H1 (cell line): Measurements from ENCODE around the gene RABGAP1. TPM values are rescaled to one million over a fixed set of nuclear protein-coding genes. Genes with fewer than 3 reads are reported as not detected.

Source experiments
- CTCF ChIA-PET: fragments of 300-600 bp; sonication (Branson Sonifier 250); formaldehyde crosslinking; loops from one replicate; lab custom pipeline; 2021; ENCODE audit not compliant: partially characterized antibody; lab: Charles Lee
- POLR2A ChIA-PET: fragments of 300-600 bp; sonication (Branson Sonifier 250); formaldehyde crosslinking; loops from one replicate; lab custom pipeline; 2021; ENCODE audit warnings: inconsistent platforms; ENCODE audit not compliant: partially characterized antibody; lab: Charles Lee
- DNase-seq, 2 experiments: peaks; one replicate each; pipeline versions ENCODE4 v3.0.0 to v3.0.0-alpha.2; 2010 to 2022; ENCODE audit warnings: low spot score in 2 of 2, low read depth in 1 of 2, mixed read lengths in 1 of 2
- FAIRE-seq: peaks from 2 replicates; lab custom pipeline; 2011; peaks lifted over from hg19 to GRCh38; lab: Jason Lieb, UNC
- H2AFZ ChIP-seq: 2 replicates; pipeline ENCODE4 v1.8.1; 2012; ENCODE audit warnings: low read length, inconsistent platforms
- H2AK5ac ChIP-seq: 2 replicates; pipeline ENCODE4 v1.6.1; 2013; ENCODE audit warnings: low read depth, low read length
- H2BK120ac ChIP-seq: replicated peaks from 2 replicates; pipeline ENCODE3; 2013; ENCODE audit warnings: low read depth, low read length, inconsistent platforms
- H2BK12ac ChIP-seq: 2 replicates; pipeline ENCODE4 v1.6.1; 2013; ENCODE audit warnings: low read depth, low read length
- H2BK15ac ChIP-seq: 2 replicates; pipeline ENCODE4 v1.6.1; 2013; ENCODE audit warnings: low read length
- H2BK20ac ChIP-seq: 2 replicates; pipeline ENCODE4 v1.6.1; 2013; ENCODE audit warnings: low read length
- H2BK5ac ChIP-seq: 2 replicates; pipeline ENCODE4 v1.6.1; 2013; ENCODE audit warnings: low read depth, low read length
- H3K14ac ChIP-seq: 2 replicates; pipeline ENCODE4 v1.6.1; 2013; ENCODE audit warnings: inconsistent platforms; ENCODE audit not compliant: insufficient read length
- H3K18ac ChIP-seq: 2 replicates; pipeline ENCODE4 v1.6.1; 2013; ENCODE audit warnings: low read length; ENCODE audit errors: extremely low read depth
- H3K23ac ChIP-seq: 2 replicates; pipeline ENCODE4 v1.6.1; 2013; ENCODE audit warnings: inconsistent platforms; ENCODE audit not compliant: insufficient read length
- H3K23me2 ChIP-seq: 2 replicates; pipeline ENCODE4 v1.6.1; 2013; ENCODE audit warnings: low read depth, low read length
- H3K27ac ChIP-seq: 2 replicates; pipeline ENCODE4 v1.6.1; 2011; ENCODE audit warnings: low read depth, low read length, inconsistent platforms
- H3K27me3 ChIP-seq, 4 experiments: replicated peaks in 1 of 4; 1 replicate in 1 of 4; 2 replicates in 3 of 4; pipeline versions ENCODE4 v1.6.1 to v1.8.1; 2011 to 2013; ENCODE audit warnings: low read length in 3 of 4, mild to moderate bottlenecking in 3 of 4, inconsistent platforms in 2 of 4, mixed read lengths in 2 of 4, moderate library complexity in 1 of 4; ENCODE audit not compliant: control insufficient read depth in 3 of 4, insufficient read depth in 3 of 4; ENCODE audit errors: extremely low read depth in 1 of 4
- H3K36me3 ChIP-seq, 4 experiments: 2 replicates each; pipeline versions ENCODE4 v1.6.1 to v1.8.1; 2011 to 2013; ENCODE audit warnings: mild to moderate bottlenecking in 4 of 4, low read length in 3 of 4, moderate library complexity in 2 of 4, control low read depth in 1 of 4, inconsistent platforms in 1 of 4; ENCODE audit not compliant: insufficient read depth in 4 of 4, control insufficient read depth in 2 of 4
- H3K4ac ChIP-seq: replicated peaks from 2 replicates; pipeline ENCODE3; 2013; ENCODE audit warnings: low read length, low read depth, mixed read lengths, inconsistent platforms; ENCODE audit not compliant: insufficient read length
- H3K4me1 ChIP-seq, 4 experiments: replicated peaks in 1 of 4; 1 replicate in 1 of 4; 2 replicates in 3 of 4; pipeline versions ENCODE4 v1.6.1 to v1.8.1; 2011 to 2013; ENCODE audit warnings: low read length in 3 of 4, inconsistent platforms in 2 of 4, mixed read lengths in 1 of 4; ENCODE audit not compliant: insufficient read depth in 4 of 4, control insufficient read depth in 3 of 4
- H3K4me2 ChIP-seq, 2 experiments: 2 replicates each; pipeline versions ENCODE4 v1.6.1 to v1.8.1; 2011 to 2013; ENCODE audit warnings: low read depth in 2 of 2, low read length in 2 of 2, control low read depth in 1 of 2, inconsistent platforms in 1 of 2, mild to moderate bottlenecking in 1 of 2; ENCODE audit not compliant: insufficient read depth in 1 of 2
- H3K4me3 ChIP-seq, 4 experiments: fragments of 200-600, 300-600 bp in 1 of 4; sonication (generic), shearing (Covaris generic), sonication (Bioruptor Twin) in 1 of 4; 2 replicates each; pipeline versions ENCODE4 v1.5.1 to v1.8.1; 2011 to 2016; ENCODE audit warnings: low read length in 4 of 4, low read depth in 3 of 4, control low read depth in 2 of 4, inconsistent platforms in 2 of 4, mild to moderate bottlenecking in 2 of 4, mixed read lengths in 1 of 4, moderate library complexity in 1 of 4; ENCODE audit not compliant: insufficient read depth in 2 of 4; ENCODE audit errors: extremely low read depth in 1 of 4
- H3K56ac ChIP-seq: replicated peaks from 2 replicates; pipeline ENCODE3; 2013; ENCODE audit warnings: low read depth, mild to moderate bottlenecking, mixed read lengths, low read length, inconsistent platforms; ENCODE audit not compliant: insufficient read length
- H3K79me1 ChIP-seq: 2 replicates; pipeline ENCODE4 v1.6.1; 2013; ENCODE audit warnings: low read depth, low read length, control low read depth
- H3K79me2 ChIP-seq, 2 experiments: 2 replicates each; pipeline versions ENCODE4 v1.6.1 to v1.8.1; 2012 to 2013; ENCODE audit warnings: low read length in 2 of 2, mild to moderate bottlenecking in 2 of 2, inconsistent platforms in 1 of 2; ENCODE audit not compliant: insufficient read depth in 2 of 2, control insufficient read depth in 1 of 2
- H3K9ac ChIP-seq, 4 experiments: replicated peaks in 1 of 4; 1 replicate in 1 of 4; 2 replicates in 3 of 4; pipeline versions ENCODE4 v1.6.1 to v1.8.1; 2011 to 2013; ENCODE audit warnings: low read depth in 3 of 4, low read length in 3 of 4, control low read depth in 2 of 4, mild to moderate bottlenecking in 2 of 4, moderate library complexity in 2 of 4, inconsistent platforms in 1 of 4; ENCODE audit errors: extremely low read depth in 1 of 4
- H3K9me3 ChIP-seq, 2 experiments: 2 replicates each; pipeline versions ENCODE4 v1.6.1 to v1.8.1; 2012 to 2013; ENCODE audit warnings: mild to moderate bottlenecking in 2 of 2, moderate library complexity in 2 of 2, control low read depth in 1 of 2, inconsistent platforms in 1 of 2, low read depth in 1 of 2, low read length in 1 of 2, mixed read lengths in 1 of 2; ENCODE audit not compliant: insufficient read depth in 2 of 2
- H4K20me1 ChIP-seq, 2 experiments: replicated peaks in 1 of 2; 2 replicates each; pipeline versions ENCODE3 to v1.8.1; 2011 to 2013; ENCODE audit warnings: inconsistent platforms in 2 of 2, low read length in 2 of 2, mild to moderate bottlenecking in 1 of 2; ENCODE audit not compliant: insufficient read depth in 2 of 2, control insufficient read depth in 1 of 2
- H4K5ac ChIP-seq: 2 replicates; pipeline ENCODE4 v1.6.1; 2013; ENCODE audit warnings: low read length, low read depth, mixed read lengths, inconsistent platforms; ENCODE audit not compliant: insufficient read length
- H4K8ac ChIP-seq: 2 replicates; pipeline ENCODE4 v1.8.0; 2013; ENCODE audit warnings: mild to moderate bottlenecking, moderate library complexity, low read length, inconsistent platforms; ENCODE audit not compliant: insufficient read depth; ENCODE audit errors: extremely low read depth
- H4K91ac ChIP-seq: replicated peaks from 2 replicates; pipeline ENCODE3; 2013; ENCODE audit warnings: low read length, mixed read lengths, inconsistent platforms; ENCODE audit not compliant: insufficient read length
- CBX8 ChIP-seq: fragments of 300-800, 300-1000 bp; sonication (generic); IDR thresholded peaks from 2 replicates; pipeline ENCODE4 v1.7.1; 2016; ENCODE audit warnings: low read depth, low read length, borderline replicate concordance
- CEBPB ChIP-seq: IDR thresholded peaks from 2 replicates; pipeline ENCODE4 v1.6.1; 2012; ENCODE audit warnings: low read depth, low read length
- CREB1 ChIP-seq: IDR thresholded peaks from 2 replicates; pipeline ENCODE4 v1.6.1; 2012; ENCODE audit warnings: inconsistent platforms
- FOSL1 ChIP-seq: IDR thresholded peaks from 2 replicates; pipeline ENCODE4 v1.6.1; 2011; ENCODE audit warnings: mild to moderate bottlenecking, low read depth, low read length, moderate library complexity; ENCODE audit not compliant: insufficient read depth
- JUND ChIP-seq: IDR thresholded peaks from 2 replicates; pipeline ENCODE4 v1.6.1; 2011; ENCODE audit warnings: mild to moderate bottlenecking, improper control_type of control experiment, low read length
- MAFK ChIP-seq: IDR thresholded peaks from 2 replicates; pipeline ENCODE4 v1.6.1; 2012; ENCODE audit warnings: low read depth, mild to moderate bottlenecking, improper control_type of control experiment, low read length
- RAD21 ChIP-seq, 2 experiments: IDR thresholded peaks in 1 of 2; conservative IDR thresholded peaks in 1 of 2; 2 replicates each; pipeline ENCODE4 v1.6.1; 2011; ENCODE audit warnings: low read depth in 2 of 2, low read length in 2 of 2, improper control_type of control experiment in 1 of 2, inconsistent platforms in 1 of 2, mild to moderate bottlenecking in 1 of 2, moderate library complexity in 1 of 2
- RNF2 ChIP-seq: fragments of 200-900, 300-1000 bp; sonication (generic); IDR thresholded peaks from 2 replicates; pipeline ENCODE4 v1.7.1; 2016; ENCODE audit warnings: borderline replicate concordance, low read depth, mild to moderate bottlenecking, antibody characterized with exemption, low read length; ENCODE audit not compliant: poor library complexity, severe bottlenecking; ENCODE audit errors: missing control alignments
- SP1 ChIP-seq: IDR thresholded peaks from 2 replicates; pipeline ENCODE4 v1.6.1; 2011; ENCODE audit warnings: low read depth, low read length
- TAF1 ChIP-seq: IDR thresholded peaks from 2 replicates; pipeline ENCODE4 v1.6.1; 2011; ENCODE audit warnings: mild to moderate bottlenecking, low read depth, low read length
- WGBS, 2 experiments: shearing (Covaris generic) in 1 of 2; methylation state at CpG; one replicate each; pipeline versions ENCODE4 v1.1.6 to v1.1.7; 2013 to 2015; ENCODE audit warnings: low lambda C conversion rate in 2 of 2, mixed read lengths in 2 of 2, inconsistent platforms in 1 of 2, low coverage in 1 of 2, missing lambda C conversion rate in 1 of 2; ENCODE audit not compliant: insufficient replicate concordance in 2 of 2, insufficient coverage in 1 of 2, insufficient read length in 1 of 2; ENCODE audit errors: extremely low coverage in 1 of 2, missing lambda C conversion rate in 1 of 2; 5-methylcytosine and 5-hydroxymethylcytosine counted together
- polyA plus RNA-seq, 7 experiments: library from polyadenylated mRNA; depleted of rRNA in 3 of 7; stranded (reverse) in 5 of 7; unstranded in 2 of 7; fragments of >200 nt in 5 of 7; fragments of 200-250 nt in 2 of 7; gene quantifications; 1 replicate in 5 of 7; 2 replicates in 1 of 7; 4 replicates in 1 of 7; pipeline versions ENCODE4 v1.2.1 to v1.2.3, GENCODE V29; 2011 to 2013; ENCODE audit warnings: missing spikeins in 2 of 7, mixed read lengths in 2 of 7
- total RNA-seq: library from RNA; stranded (reverse); fragmentation: NEBNext Ultra II Directional; extraction: Animal tissue kit (Norgen Biotek cat#: 25700); gene quantifications from 2 replicates; pipeline ENCODE4 v1.2.1, GENCODE V29; 2021
- TF ChIP-seq, protein P1 (sequence below): IDR thresholded peaks from 2 replicates; pipeline ENCODE4 v1.6.1; 2012; ENCODE audit warnings: low read length, inconsistent platforms

The RABGAP1 gene
- total and polyA plus RNA-seq, 2 of the 8 experiments (the other 6 are each of a cell fraction or from before 2014, with no cell fraction given): 15.7 to 38.3 TPM

- POLR2A ChIA-PET: interaction anchor here (1.0 kb wide), 2 partner anchors 18 to 22 kb away, joined by 3 read pairs; no protein-coding TSS in a partner anchor
- no peak overlapping the region for H3K4me2 ChIP-seq
- DNase-seq: no peak
- TF ChIP-seq RAD21 (IDR thresholded peaks at IDR 0.05 in 1 of 2, conservative IDR thresholded peaks at IDR 0.05 in 1 of 2; ENCODE audit: low read depth in 2 of 2, low read length in 2 of 2): no peak
- TF ChIP-seq CBX8: no peak
- no peak for TF ChIP-seq SP1
- no peak for TF ChIP-seq MAFK
- TF ChIP-seq JUND: no peak
- no peak for TF ChIP-seq TAF1
- TF ChIP-seq CREB1: no peak
- TF ChIP-seq RNF2: no peak
- TF ChIP-seq, protein P1, sequence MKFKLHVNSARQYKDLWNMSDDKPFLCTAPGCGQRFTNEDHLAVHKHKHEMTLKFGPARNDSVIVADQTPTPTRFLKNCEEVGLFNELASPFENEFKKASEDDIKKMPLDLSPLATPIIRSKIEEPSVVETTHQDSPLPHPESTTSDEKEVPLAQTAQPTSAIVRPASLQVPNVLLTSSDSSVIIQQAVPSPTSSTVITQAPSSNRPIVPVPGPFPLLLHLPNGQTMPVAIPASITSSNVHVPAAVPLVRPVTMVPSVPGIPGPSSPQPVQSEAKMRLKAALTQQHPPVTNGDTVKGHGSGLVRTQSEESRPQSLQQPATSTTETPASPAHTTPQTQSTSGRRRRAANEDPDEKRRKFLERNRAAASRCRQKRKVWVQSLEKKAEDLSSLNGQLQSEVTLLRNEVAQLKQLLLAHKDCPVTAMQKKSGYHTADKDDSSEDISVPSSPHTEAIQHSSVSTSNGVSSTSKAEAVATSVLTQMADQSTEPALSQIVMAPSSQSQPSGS: no peak
- no peak for TF ChIP-seq CEBPB
- no peak for TF ChIP-seq FOSL1
Observed at GRCh38 chr9:123059472-123060220, 118.8 kb downstream of the RABGAP1 start.

More at GRCh38 chr9:123059472-123060220, 118.8 kb downstream of the RABGAP1 start:
- H2BK20ac ChIP-seq: no peak overlapping the region
- H3K4me1 ChIP-seq: peaks cover 0 to 2% (median 0%) of the 10 kb centered on the region in 4 experiments; a peak in 1 of 7 replicates
- peaks cover 0 to 15% (median 3%) of the 10 kb centered on the region in 4 experiments; a peak in 3 of 8 replicates for H3K36me3 ChIP-seq
- H3K18ac ChIP-seq: no peak overlapping the region
- no peak overlapping the region for H2BK12ac ChIP-seq
- H3K4ac ChIP-seq: no peak overlapping the region
- H4K8ac ChIP-seq: no peak overlapping the region
- no peak overlapping the region for H2BK120ac ChIP-seq
- H3K79me1 ChIP-seq: no peaks in the 10 kb centered on the region
- no peaks in the 10 kb centered on the region; a peak in 1 of 4 replicates for H3K9me3 ChIP-seq
- H2BK15ac ChIP-seq: no peak overlapping the region
- H3K27ac ChIP-seq: no peak overlapping the region
- H2AK5ac ChIP-seq: no peak overlapping the region
- no peak overlapping the region for H3K56ac ChIP-seq
- no peaks in the 10 kb centered on the region for H3K23me2 ChIP-seq
- H3K9ac ChIP-seq: no peak overlapping the region
- no peaks in the 10 kb centered on the region for H3K79me2 ChIP-seq
- no peak overlapping the region for H3K23ac ChIP-seq
- no peak overlapping the region for H3K4me3 ChIP-seq
- H2AFZ ChIP-seq: no peak overlapping the region
- no peak overlapping the region for H3K14ac ChIP-seq
- H4K5ac ChIP-seq: no peak overlapping the region
- no peak overlapping the region for H2BK5ac ChIP-seq
- no peak overlapping the region for H4K91ac ChIP-seq
- H4K20me1 ChIP-seq: no peaks in the 10 kb centered on the region
- H3K27me3 ChIP-seq: no peaks in the 10 kb centered on the region
- FAIRE-seq: no peak
- WGBS, 2 experiments: 89% methylated on average over 9 of the region's 9 CpGs; no CpG with 5 or more reads in 1 of the 2 experiments
- CTCF ChIA-PET: no interaction called here
